Adrenal gland (tissue), 12 donors: ENCODE results near the gene SPAG5. TPM values are rescaled to one million over a fixed set of nuclear protein-coding genes. Genes with fewer than 3 reads are reported as not detected.

Source experiments
- DNase-seq, 7 donors: peaks; one replicate each; pipeline ENCODE4 v3.0.0-alpha.2; 2019 to 2020
- H3K27ac ChIP-seq, 5 donors: fragments of 200-600 bp; sonication (generic) in 4 of 5; 1 replicate in 3 of 5; 2 replicates in 2 of 5; pipeline versions ENCODE4 v1.5.1 to v1.8.0; 2016 to 2020; ENCODE audit warnings: mild to moderate bottlenecking in 1 of 5
- H3K27me3 ChIP-seq: fragments of 200-600 bp; 2 replicates; pipeline ENCODE4 v1.8.0; 2021
- H3K36me3 ChIP-seq, 2 donors: fragments of 200-600 bp; replicated peaks in 1 of 2; 1 replicate in 1 of 2; 2 replicates in 1 of 2; pipeline versions ENCODE4 v1.5.1 to v1.8.0; 2018 to 2022
- H3K4me1 ChIP-seq, 2 donors: fragments of 200-600 bp; replicated peaks in 1 of 2; 1 replicate in 1 of 2; 2 replicates in 1 of 2; pipeline versions ENCODE4 v1.5.1 to v1.8.0; 2018 to 2021
- H3K4me3 ChIP-seq, 4 donors: fragments of 200-600 bp; sonication (generic) in 3 of 4; one replicate each; pipeline ENCODE4 v1.5.1; 2016 to 2018
- H3K9me3 ChIP-seq, 3 donors: fragments of 200-600 bp; sonication (generic) in 1 of 3; replicated peaks in 1 of 3; 1 replicate in 2 of 3; 2 replicates in 1 of 3; pipeline versions ENCODE4 v1.5.1 to v1.8.0; 2016 to 2021
- POLR2A ChIP-seq, 2 donors: fragments of 450-650 bp; IDR thresholded peaks; one replicate each; pipeline ENCODE4 v1.6.1; 2017; ENCODE audit warnings: antibody characterized with exemption in 2 of 2, mild to moderate bottlenecking in 2 of 2, moderate library complexity in 1 of 2
- WGBS, 4 donors: extraction: QIAGEN DNeasy Blood & Tissue Kit in 2 of 4; methylation state at CpG; one replicate each; pipeline versions ENCODE4 v1.1.5 to v1.1.7; 2013 to 2017; 5-methylcytosine and 5-hydroxymethylcytosine counted together
- intact Hi-C, 2 donors: fragments of 100-400 bp; cut with DNase I; formaldehyde crosslinking; loops; one replicate each; pipeline versions ENCODE4 v1.14.1 to v1.15.0; 2022 to 2023
- polyA plus RNA-seq, 3 donors: library from polyadenylated mRNA; stranded (reverse); fragments of 200-250 nt in 2 of 3; fragments of 350-450 nt in 1 of 3; fragmentation: Illumina TruSeq in 1 of 3; extraction: RNeasy Lipid Tissue Mini Kit (QIAGEN cat#74804) in 1 of 3; gene quantifications; one replicate each; pipeline ENCODE4 v1.2.3, GENCODE V29; 2013 to 2014
- total RNA-seq, 9 donors: library from RNA; depleted of rRNA in 4 of 9; stranded (reverse); fragments of >200 nt in 4 of 9; fragments of 120-200 nt in 1 of 9; fragmentation: NEBNext Ultra II Directional in 1 of 9; extraction: Animal tissue kit (Norgen Biotek cat#: 25700) in 1 of 9; gene quantifications; one replicate each; pipeline versions ENCODE4 v1.1.0 to v1.2.4, GENCODE V29; 2013 to 2023
- TF ChIP-seq, protein P1 (sequence below), 6 experiments: fragments of 450-650 bp in 4 of 6; fragments of 200-600 bp in 2 of 6; sonication (generic) in 1 of 6; IDR thresholded peaks; 1 replicate in 5 of 6; 2 replicates in 1 of 6; pipeline versions ENCODE4 v1.5.1 to v1.8.0; 2016 to 2021; ENCODE audit warnings: antibody characterized with exemption in 6 of 6, mild to moderate bottlenecking in 2 of 6, moderate library complexity in 1 of 6
- donor health status: healthy with polysubstance abuse.
- donor health status: Bipolar disorder and iron deficiency.
- donor health status: DM: yes; HTN: yes; CAD: no.
- donor health status: DM: no; HTN: no; CAD: no.
- donor health status: DM: no; HTN: no; CAD: no.
- donor health status: DM: yes; HTN: yes; CAD: no.

Gene SPAG5
- total and polyA plus RNA-seq, 12 donors = 0.97 to 35.6 (median 4.3) TPM

DNA sequence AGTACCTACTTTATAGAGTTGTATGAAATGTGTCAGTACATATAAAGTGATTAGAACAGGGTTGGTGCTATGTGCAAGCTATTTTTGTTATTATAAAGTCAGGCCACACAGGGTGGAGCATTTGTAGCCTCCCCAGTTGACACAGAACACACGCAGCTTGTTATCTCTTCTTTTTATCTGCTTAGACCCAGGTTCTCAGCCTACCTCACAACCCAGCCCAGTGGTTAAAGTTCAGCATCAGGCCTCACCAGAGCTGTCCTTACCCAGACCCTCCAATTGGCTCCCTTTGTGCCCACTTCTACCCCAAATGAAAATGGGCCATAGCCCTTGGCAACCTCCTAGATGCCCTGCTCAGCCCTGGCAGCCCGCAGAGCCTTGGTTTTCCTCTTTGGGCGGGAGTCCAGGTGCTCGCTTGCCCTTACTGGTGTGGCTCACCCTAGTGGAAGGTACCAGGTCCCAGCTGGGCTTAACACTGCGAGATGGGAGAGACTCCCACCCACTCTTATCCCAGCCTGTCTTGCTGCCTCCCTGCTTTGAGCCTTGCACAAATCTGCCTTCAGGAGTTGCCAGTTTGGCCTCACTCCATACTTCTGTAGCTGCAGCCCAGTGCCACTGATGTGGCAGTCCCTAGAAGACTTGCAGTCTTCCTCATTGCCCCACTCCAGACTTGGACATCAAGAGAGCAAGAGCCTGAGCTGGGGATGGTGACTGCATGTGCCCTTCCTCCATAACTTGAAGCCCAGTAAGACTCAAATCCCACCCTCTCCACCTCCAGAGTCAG is 26.4 kb downstream of the SPAG5 start:
- Histone ChIP-seq H3K4me3 (no peak overlapping the region), H3K27ac (peak overlapping the region in 2 of 5 donors; percentile 79 to 86), H3K36me3 (no peaks in the 10 kb centered on the region), H3K4me1 (peaks cover 13 to 30% of the 10 kb centered on the region in 2 donors), H3K27me3 (no peaks in the 10 kb centered on the region), H3K9me3 (no peaks in the 10 kb centered on the region)
- intact Hi-C loops = no loop called here
- TF ChIP-seq, protein P1, sequence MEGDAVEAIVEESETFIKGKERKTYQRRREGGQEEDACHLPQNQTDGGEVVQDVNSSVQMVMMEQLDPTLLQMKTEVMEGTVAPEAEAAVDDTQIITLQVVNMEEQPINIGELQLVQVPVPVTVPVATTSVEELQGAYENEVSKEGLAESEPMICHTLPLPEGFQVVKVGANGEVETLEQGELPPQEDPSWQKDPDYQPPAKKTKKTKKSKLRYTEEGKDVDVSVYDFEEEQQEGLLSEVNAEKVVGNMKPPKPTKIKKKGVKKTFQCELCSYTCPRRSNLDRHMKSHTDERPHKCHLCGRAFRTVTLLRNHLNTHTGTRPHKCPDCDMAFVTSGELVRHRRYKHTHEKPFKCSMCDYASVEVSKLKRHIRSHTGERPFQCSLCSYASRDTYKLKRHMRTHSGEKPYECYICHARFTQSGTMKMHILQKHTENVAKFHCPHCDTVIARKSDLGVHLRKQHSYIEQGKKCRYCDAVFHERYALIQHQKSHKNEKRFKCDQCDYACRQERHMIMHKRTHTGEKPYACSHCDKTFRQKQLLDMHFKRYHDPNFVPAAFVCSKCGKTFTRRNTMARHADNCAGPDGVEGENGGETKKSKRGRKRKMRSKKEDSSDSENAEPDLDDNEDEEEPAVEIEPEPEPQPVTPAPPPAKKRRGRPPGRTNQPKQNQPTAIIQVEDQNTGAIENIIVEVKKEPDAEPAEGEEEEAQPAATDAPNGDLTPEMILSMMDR (IDR thresholded peaks at IDR 0.05) = no peak
- no peak for TF ChIP-seq POLR2A (IDR thresholded peaks at IDR 0.05)
- no peak for DNase-seq
- 76 to 78% (median 77%) methylated on average over 5 of the region's 5 CpGs for WGBS, 4 donors

DNA sequence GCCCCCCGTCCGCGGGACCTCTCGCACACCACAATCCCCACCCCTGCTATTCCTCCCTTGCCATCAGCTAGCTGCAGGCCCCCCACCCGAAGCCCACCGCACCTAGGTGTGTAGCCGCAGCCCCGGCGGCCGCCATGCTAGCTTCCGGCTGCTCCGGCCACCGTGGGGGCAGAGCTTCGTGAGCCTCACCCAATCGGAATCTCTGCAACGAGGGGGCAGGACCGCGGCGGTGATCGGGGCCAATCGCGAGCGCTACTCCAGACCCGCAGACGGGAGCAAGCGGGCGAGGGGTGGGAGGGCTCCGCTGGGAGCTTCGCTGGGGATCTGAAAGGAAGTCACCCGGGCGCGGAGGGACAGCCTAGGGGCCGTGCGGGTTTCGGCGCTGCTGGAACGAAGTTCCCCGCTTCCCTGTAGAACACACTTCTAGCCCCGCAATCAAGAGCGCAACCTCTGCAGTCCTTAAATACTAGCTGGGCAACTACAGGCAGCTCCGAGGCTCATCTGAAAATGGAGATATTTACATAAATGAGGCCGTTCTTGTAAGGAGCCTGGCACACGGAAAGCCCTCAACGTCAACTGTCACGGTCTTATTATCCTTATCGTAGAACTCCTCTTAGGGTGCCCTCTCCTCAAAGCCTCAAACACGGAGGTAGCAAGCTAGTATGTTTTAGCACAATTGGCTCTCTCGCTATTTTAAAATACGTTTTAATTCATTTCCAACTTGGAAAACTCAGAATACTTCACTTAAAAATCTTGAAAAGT is 27.3 kb downstream of the SPAG5 start, which contains the start of gene PIGS:
Gene PIGS, minus strand, starts transcription at position 164 of the 762 bp plus-strand sequence. Its CDS starts 28 bp downstream, at position 136.
- Histone ChIP-seq H3K4me1 (peaks cover 13 to 25% of the 10 kb centered on the region in 2 donors), H3K27ac (peak within 1 kb of the TSS; percentile 17 to 86 (median 49)), H3K9me3 (no peaks in the 10 kb centered on the region), H3K36me3 (no peaks in the 10 kb centered on the region), H3K27me3 (no peaks in the 10 kb centered on the region), H3K4me3 (peak within 1 kb of the TSS; percentile 5 to 91 (median 56))
- intact Hi-C loops = no loop called here
- WGBS, 4 donors = 0 to 1% (median 0%) methylated on average over 19 to 49 of the region's 49 CpGs
- DNase-seq = peak; percentile 94 to 98 (median 96)
- peak; percentile 52 to 84 for TF ChIP-seq POLR2A (IDR thresholded peaks at IDR 0.05)
- TF ChIP-seq, protein P1 (IDR thresholded peaks at IDR 0.05) = peak in 1 of 6 experiments; percentile 1

DNA sequence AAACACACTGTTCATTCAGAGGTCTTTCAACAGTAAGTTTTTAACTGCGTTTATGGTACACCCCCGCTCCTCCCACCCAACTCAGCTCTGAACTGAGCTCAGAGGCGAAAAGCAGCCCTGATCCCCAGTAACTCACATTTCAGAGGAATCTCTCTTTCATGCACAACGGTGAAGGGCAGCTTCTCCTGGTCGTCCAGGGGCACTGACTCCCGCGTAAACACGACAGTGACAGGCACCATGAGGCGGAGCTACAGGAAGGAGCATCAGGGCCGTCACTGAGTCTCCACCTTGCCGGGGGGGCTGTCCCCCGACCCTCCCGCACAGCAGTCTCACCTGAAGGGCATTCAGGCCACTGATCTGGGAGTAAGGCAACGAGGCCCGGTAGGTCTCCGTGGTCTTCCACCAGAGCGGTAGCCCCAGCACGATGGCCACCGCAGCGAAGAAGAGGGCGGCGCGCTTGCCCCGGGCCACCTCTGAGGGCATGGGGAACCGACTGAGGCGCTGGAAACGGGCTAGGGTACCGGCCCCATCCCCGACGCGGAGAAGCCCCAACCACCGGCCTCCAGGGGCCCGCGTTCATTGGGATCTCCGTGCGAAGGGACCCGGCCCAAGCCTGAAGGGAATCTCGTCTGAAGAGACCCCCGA is 28.0 kb downstream of the SPAG5 start:
- WGBS, 4 donors = 0 to 5% (median 1%) methylated on average over 4 to 39 of the region's 39 CpGs
- peak in 5 of 7 donors; percentile 25 to 74 (median 51) for DNase-seq
- peak overlapping the region; percentile 5 to 91 (median 56) for H3K4me3 ChIP-seq
- H3K36me3 ChIP-seq = no peaks in the 10 kb centered on the region
- TF ChIP-seq, protein P1 (IDR thresholded peaks at IDR 0.05) = no peak
- no peak for TF ChIP-seq POLR2A (IDR thresholded peaks at IDR 0.05)
- H3K9me3 ChIP-seq = no peaks in the 10 kb centered on the region
- intact Hi-C loops = no loop called here
- peak overlapping the region; percentile 17 to 86 (median 49) for H3K27ac ChIP-seq
- peaks cover 13 to 25% of the 10 kb centered on the region in 2 donors for H3K4me1 ChIP-seq
- H3K27me3 ChIP-seq = no peaks in the 10 kb centered on the region

DNA sequence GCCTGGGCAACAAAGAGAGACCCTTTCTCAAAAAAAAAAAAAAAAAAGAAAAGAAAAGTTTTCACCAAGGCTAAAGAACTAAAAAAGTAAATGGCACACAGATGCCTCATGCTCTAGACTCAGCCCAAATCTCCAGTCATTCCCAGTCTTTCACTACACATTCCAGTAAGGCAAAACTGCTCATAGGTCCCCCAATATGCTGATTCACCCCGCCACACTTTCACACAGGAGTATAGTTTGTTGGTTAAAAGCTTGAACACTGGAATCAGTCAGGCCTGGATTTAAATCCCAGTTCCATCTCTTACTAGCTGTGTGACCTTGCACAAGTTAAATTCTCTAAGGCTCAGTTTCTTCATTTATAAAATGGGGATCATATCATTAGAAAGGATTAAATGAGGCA is 29.4 kb downstream of the SPAG5 start:
- intact Hi-C loops = no loop called here
- TF ChIP-seq POLR2A (IDR thresholded peaks at IDR 0.05) = no peak
- no peak for DNase-seq
- H3K27me3 ChIP-seq = no peaks in the 10 kb centered on the region
- no peak overlapping the region for H3K27ac ChIP-seq
- peaks cover 13 to 25% of the 10 kb centered on the region in 2 donors for H3K4me1 ChIP-seq
- no peaks in the 10 kb centered on the region for H3K9me3 ChIP-seq
- H3K4me3 ChIP-seq = no peak overlapping the region
- WGBS, 4 donors = 96 to 100% (median 98%) methylated on average over 1 of the region's 1 CpG
- H3K36me3 ChIP-seq = no peaks in the 10 kb centered on the region
